HG03039 (cell line): ENCODE results near the gene CSH2.

ENCODE experiments used
- ATAC-seq: cut with Tn5 transposase; IDR thresholded peaks from one replicate; pipeline ENCODE4 v1.9.1; 2021; ENCODE audit warnings: mild to moderate bottlenecking, moderate library complexity; ENCODE audit not compliant: unreplicated experiment

CSH2 gene

GRCh38 chr17:63837480-63837879 lies 36.0 kb downstream of the CSH2 start:
- no peak for ATAC-seq

GRCh38 chr17:63836811-63837210 lies 36.7 kb downstream of the CSH2 start:
- no peak for ATAC-seq

GRCh38 chr17:63835167-63835720 lies 38.2 kb downstream of the CSH2 start:
- no peak for ATAC-seq

GRCh38 chr17:63834431-63835166 lies 38.9 kb downstream of the CSH2 start:
- ATAC-seq: no peak

GRCh38 chr17:63833741-63834373 lies 39.6 kb downstream of the CSH2 start:
- ATAC-seq: no peak

GRCh38 chr17:63833026-63833740 lies 40.3 kb downstream of the CSH2 start:
- no peak for ATAC-seq

GRCh38 chr17:63832455-63832854 lies 41.0 kb downstream of the CSH2 start:
- ATAC-seq: no peak

- no peak for ATAC-seq
Measured at GRCh38 chr17:63832014-63832413, 41.5 kb downstream of the CSH2 start.

- no peak for ATAC-seq
Measured at GRCh38 chr17:63831505-63831904, 42.0 kb downstream of the CSH2 start.

- ATAC-seq: no peak
Measured at GRCh38 chr17:63830904-63831491, 42.5 kb downstream of the CSH2 start.

- ATAC-seq: no peak
Measured at GRCh38 chr17:63830278-63830677, 43.2 kb downstream of the CSH2 start.

GRCh38 chr17:63828936-63829335 lies 44.5 kb downstream of the CSH2 start:
- ATAC-seq: no peak

- ATAC-seq: no peak
Measured at GRCh38 chr17:63827801-63828221, 45.7 kb downstream of the CSH2 start.

GRCh38 chr17:63827002-63827800 lies 46.3 kb downstream of the CSH2 start, which contains the start of the genes FTSJ3 and PSMC5:
FTSJ3 (minus strand) TSS chr17:63827663; CDS start chr17:63826902, 761 bp downstream.
PSMC5 (plus strand) TSS chr17:63827431; CDS start chr17:63827491, 60 bp downstream.
- peak; percentile 80 for ATAC-seq

- no peak for ATAC-seq
Measured at GRCh38 chr17:63826468-63827001, 46.9 kb downstream of the CSH2 start.

- ATAC-seq: no peak
Measured at GRCh38 chr17:63824362-63824761, 49.1 kb downstream of the CSH2 start.

- no peak for ATAC-seq
Measured at GRCh38 chr17:63823659-63824331, 49.7 kb downstream of the CSH2 start.

- ATAC-seq: no peak
Measured at GRCh38 chr17:63822537-63822936, 50.9 kb downstream of the CSH2 start.
